NCI-H774 (cell line): Measurements from ENCODE around the gene USP34.
"Not testable (repeated sequence)": the region's sequence is repeated elsewhere in the genome, so short reads cannot be mapped to it uniquely, and the experiment has no call there.

ENCODE experiments used
- DNase-seq: peaks from one replicate; lab custom pipeline; 2025; lab: John Stamatoyannopoulos, UW

The USP34 gene

DNA sequence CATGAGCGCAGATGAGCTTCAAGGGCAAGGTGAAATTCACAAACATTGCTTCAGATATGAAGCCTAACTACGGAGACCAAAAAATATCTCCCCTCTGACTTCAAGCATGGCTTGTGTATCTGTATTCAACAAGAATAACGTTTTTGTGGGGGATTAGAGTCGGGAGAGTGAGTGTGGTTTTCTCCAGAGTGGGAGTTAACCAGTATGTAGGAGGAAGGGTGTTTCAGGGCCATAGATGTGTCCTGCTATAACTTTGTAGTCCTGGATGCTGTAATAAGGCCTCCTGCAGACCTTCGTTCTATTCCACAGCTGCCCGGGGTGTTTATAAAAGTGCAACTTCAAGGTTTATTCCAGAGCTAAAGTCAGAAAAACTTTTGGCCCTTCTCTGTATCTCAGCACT lies 321.8 kb downstream of the USP34 start:
- no peak for DNase-seq

DNA sequence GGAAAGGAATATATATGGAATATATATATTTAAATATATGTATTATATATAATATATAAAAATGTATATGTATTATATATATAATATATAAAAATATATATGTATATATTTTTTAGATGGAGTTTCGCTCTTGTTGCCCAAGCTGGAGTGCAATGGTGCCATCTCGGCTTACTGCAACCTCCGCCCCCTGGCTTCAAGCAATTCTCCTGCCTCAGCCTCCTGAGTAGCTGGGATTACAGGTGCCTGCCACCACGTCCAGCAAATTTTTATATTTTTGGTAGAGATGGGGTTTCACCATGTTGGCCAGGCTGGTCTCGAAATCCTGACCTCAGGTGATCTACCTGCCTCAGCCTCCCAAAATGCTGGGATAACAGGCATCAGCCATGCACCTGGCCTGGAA lies 322.8 kb downstream of the USP34 start:
- DNase-seq = not testable (repeated sequence)

DNA sequence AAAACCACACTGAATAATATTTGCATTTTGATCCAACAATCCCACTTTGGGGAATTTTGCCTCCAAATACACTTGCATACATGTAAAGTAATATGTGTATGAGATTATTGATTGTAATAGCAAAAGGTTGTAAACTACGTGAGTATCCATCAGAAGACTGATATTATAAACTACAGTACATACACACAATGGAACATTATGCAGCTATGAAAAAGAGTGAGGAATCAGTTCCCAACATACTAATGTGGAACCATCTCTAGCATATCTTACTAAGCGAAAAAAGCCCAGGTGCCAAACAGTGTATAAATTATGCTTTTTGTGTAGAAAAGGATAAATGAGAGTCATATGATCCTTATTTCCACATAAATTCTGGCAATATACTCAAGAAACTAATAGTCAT lies 324.9 kb downstream of the USP34 start:
- DNase-seq = no peak

DNA sequence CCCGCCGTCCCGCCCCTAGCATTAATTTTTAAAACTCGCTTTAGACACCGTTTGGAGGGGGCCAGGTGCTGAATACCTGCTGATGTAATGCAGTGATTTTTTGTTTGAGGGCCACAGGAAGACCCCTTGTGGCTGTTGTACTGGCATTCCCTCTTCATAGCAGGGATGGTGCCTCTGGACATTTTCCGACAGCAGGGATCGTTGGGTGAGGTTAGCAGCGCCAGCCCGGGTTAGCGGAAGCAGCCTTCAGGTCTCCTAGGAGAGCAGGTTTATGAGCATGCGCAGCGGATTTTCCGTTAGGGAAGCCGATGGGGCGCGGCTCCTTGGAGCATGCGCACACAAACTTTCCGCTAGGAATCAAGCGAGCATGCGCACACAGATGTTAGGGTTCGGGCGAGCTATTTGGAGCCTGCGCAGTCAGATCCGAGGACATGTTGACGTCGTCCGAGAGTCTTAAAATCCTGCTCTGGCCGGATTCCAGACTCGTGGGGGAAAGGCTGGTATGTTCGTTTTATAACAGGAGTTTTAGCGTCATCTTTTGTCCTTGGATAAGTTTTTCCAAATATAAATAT lies 326.1 kb downstream of the USP34 start:
- peak; percentile 97 for DNase-seq

DNA sequence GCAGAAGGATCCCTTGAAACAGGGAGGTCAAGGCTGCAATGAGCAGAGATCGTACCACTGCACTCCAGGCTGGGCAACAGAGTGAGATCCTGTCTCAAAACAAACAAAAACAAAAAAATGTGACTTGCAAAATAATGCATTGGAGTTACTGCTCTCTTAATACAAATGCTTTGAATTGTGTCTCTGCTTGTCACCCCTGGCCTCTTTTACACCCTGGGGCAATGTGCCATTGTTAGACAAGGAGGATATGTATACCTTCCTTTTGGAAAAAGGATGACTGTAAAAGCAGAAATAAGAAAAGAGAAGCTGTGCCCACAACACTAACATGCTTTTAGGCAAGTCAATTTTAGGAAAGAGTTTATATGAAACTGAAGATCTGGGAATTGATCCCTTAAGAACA lies 329.7 kb downstream of the USP34 start:
- DNase-seq = no peak

DNA sequence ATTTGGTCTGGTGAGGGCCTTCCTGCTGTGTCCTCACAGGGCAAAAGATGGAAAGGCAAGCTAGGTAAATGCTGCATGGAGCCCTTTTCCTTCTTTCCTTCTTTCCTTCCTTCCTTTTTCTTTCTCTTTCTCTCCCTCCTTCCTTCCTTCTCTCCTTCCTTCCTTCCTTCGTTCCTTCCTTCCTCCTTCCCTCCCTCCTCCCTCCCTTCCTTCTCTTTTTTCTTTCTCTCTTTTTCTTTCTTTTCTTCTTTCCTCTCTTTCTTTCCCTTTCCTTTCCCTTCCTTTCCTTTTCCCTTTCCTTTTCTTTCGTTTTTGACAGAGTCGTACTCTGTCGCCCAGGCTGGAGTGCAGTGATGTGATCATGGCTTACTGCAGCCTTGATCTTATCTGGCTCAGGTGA lies 332.0 kb downstream of the USP34 start:
- DNase-seq = no peak
